ENCODE measurements around the gene SCARB1. TPM values are rescaled to one million over a fixed set of nuclear protein-coding genes. Genes with fewer than 3 reads are reported as not detected.

Gene SCARB1
- total and polyA plus RNA-seq, 2 of the 13 experiments (the other 11 are each of a cell fraction or from before 2014, with no cell fraction given): 63.4 to 160 TPM

GRCh38 chr12:124910561-124911478 lies 47.2 kb upstream of the SCARB1 start:
- no peak overlapping the region for H2AFZ ChIP-seq (ENCODE audit: low read length)
- H3K4me1 ChIP-seq (ENCODE audit: insufficient read depth, low read length): peaks cover 39% of the 10 kb centered on the region
- ATAC-seq: no peak; the same call in 2 of the 3 replicates
- ChIA-PET POLR2A (interaction anchor here (0.8 to 6.8 kb wide), 7 partner anchors 7 to 82 kb away, joined by 3 to 64 read pairs (median 6); no protein-coding TSS in a partner anchor), CTCF (ENCODE audit: low intra/inter-chr PET ratio, low total read pairs) (no interaction called here)
- no TSS peak for BruUV-seq (replicated peaks)
- peak overlapping the region; percentile 43 to 61 (median 54) for H3K4me3 ChIP-seq (replicated peaks in 1 of 3; ENCODE audit: insufficient read depth in 1 of 3, low read depth in 2 of 3, low read length in 3 of 3)
- intact Hi-C loops (cut with micrococcal nuclease; ENCODE audit: unreplicated experiment) (no loop called here), in situ Hi-C loops (cut with HindIII; ENCODE audit: extremely low pct_ligation_motif_present, low pct_unique_long_range_greater_than_20kb) (no loop called here)
- H3K9me3 ChIP-seq (ENCODE audit: low read length): no peaks in the 10 kb centered on the region
- peaks cover 4 to 26% of the 10 kb centered on the region in 2 experiments for H3K36me3 ChIP-seq (replicated peaks in 1 of 2; ENCODE audit: control insufficient read depth in 1 of 2, insufficient read depth in 2 of 2, low read length in 2 of 2)
- H4K20me1 ChIP-seq (ENCODE audit: insufficient read depth, low read length): peaks cover 42% of the 10 kb centered on the region
- no peaks in the 10 kb centered on the region; a peak in 1 of 5 replicates for H3K27me3 ChIP-seq (ENCODE audit: control insufficient read depth in 1 of 2, insufficient read depth in 2 of 2, low read length in 2 of 2)
- H3K9ac ChIP-seq (ENCODE audit: insufficient read depth, low read depth, low read length): peak overlapping the region; percentile 41; the same call in 1 of the 2 replicates
- no peak for DNase-seq (ENCODE audit: low spot score)
- H3K79me2 ChIP-seq (ENCODE audit: insufficient read depth, low read length): peaks cover 54% of the 10 kb centered on the region
- H3K27ac ChIP-seq (ENCODE audit: extremely low read length, insufficient read depth, low read length): no peak overlapping the region
- FAIRE-seq: no peak
- WGBS (ENCODE audit: low lambda C conversion rate): 63% methylated on average over 9 of the region's 9 CpGs
- peak overlapping the region; percentile 81 for H3K4me2 ChIP-seq (ENCODE audit: low read depth, low read length)
- no peak for TF ChIP-seq EED (CRISPR knock-in tag; IDR thresholded peaks at IDR 0.05)
- TF ChIP-seq TEF (CRISPR knock-in tag; IDR thresholded peaks at IDR 0.05): no peak
- no peak for TF ChIP-seq HINFP (CRISPR knock-in tag; IDR thresholded peaks at IDR 0.05; ENCODE audit: low read depth)
- TF ChIP-seq SETDB1 (CRISPR knock-in tag; IDR thresholded peaks at IDR 0.05; ENCODE audit: borderline replicate concordance): no peak
- no peak for TF ChIP-seq ATRX (CRISPR knock-in tag; IDR thresholded peaks at IDR 0.05; ENCODE audit: borderline replicate concordance)
- no peak for TF ChIP-seq ISX (CRISPR knock-in tag; conservative IDR thresholded peaks at IDR 0.05)
- no peak for TF ChIP-seq ZBTB1 (CRISPR knock-in tag; IDR thresholded peaks at IDR 0.05; ENCODE audit: borderline replicate concordance)
- TF ChIP-seq NBN (conservative IDR thresholded peaks at IDR 0.05): no peak
- TF ChIP-seq RXRB (CRISPR knock-in tag; IDR thresholded peaks at IDR 0.05; ENCODE audit: borderline replicate concordance): no peak
- TF ChIP-seq RORA (CRISPR knock-in tag; IDR thresholded peaks at IDR 0.05): no peak
- no peak for TF ChIP-seq ZNF333 (CRISPR knock-in tag; IDR thresholded peaks at IDR 0.05; ENCODE audit: borderline replicate concordance)
- TF ChIP-seq TEAD3 (CRISPR knock-in tag; optimal IDR thresholded peaks at IDR 0.05; ENCODE audit: borderline replicate concordance): no peak
- TF ChIP-seq GABPA (IDR thresholded peaks at IDR 0.05; ENCODE audit: low read depth, low read length): no peak
- no peak for TF ChIP-seq GABPA (CRISPR knock-in tag; IDR thresholded peaks at IDR 0.05; ENCODE audit: low read depth)
- TF ChIP-seq SYNCRIP (IDR thresholded peaks at IDR 0.05; ENCODE audit: insufficient read depth, low read depth, low read length): no peak
- TF ChIP-seq ATF7 (IDR thresholded peaks at IDR 0.05): no peak
- TF ChIP-seq ATF7 (CRISPR knock-in tag; IDR thresholded peaks at IDR 0.05): no peak
- no peak for TF ChIP-seq ZNF367 (CRISPR knock-in tag; IDR thresholded peaks at IDR 0.05; ENCODE audit: borderline replicate concordance)
- TF ChIP-seq JUNB (CRISPR knock-in tag; IDR thresholded peaks at IDR 0.05; ENCODE audit: borderline replicate concordance): 0 out of 2 replicates have a peak, but pooled peaks have one; percentile 12
- TF ChIP-seq ZNF746 (CRISPR knock-in tag; IDR thresholded peaks at IDR 0.05): no peak
- TF ChIP-seq HDAC1 (CRISPR knock-in tag; IDR thresholded peaks at IDR 0.05): 0 out of 2 replicates have a peak, but pooled peaks have one; percentile 15
- no peak for TF ChIP-seq ZNF12 (CRISPR knock-in tag; IDR thresholded peaks at IDR 0.05)
- no peak for TF ChIP-seq NCOA1 (CRISPR knock-in tag; IDR thresholded peaks at IDR 0.05)
- no peak for TF ChIP-seq ZNF691 (CRISPR knock-in tag; IDR thresholded peaks at IDR 0.05; ENCODE audit: borderline replicate concordance, low read depth)
